COLO668 (cell line): ENCODE data around the gene RYR3.
"Not testable (repeated sequence)": the region's sequence is repeated elsewhere in the genome, so short reads cannot be mapped to it uniquely, and the experiment has no call there.

Experiments
- DNase-seq: peaks from one replicate; lab custom pipeline; 2025; ENCODE audit not compliant: unreplicated experiment; lab: John Stamatoyannopoulos, UW

The RYR3 gene

DNA sequence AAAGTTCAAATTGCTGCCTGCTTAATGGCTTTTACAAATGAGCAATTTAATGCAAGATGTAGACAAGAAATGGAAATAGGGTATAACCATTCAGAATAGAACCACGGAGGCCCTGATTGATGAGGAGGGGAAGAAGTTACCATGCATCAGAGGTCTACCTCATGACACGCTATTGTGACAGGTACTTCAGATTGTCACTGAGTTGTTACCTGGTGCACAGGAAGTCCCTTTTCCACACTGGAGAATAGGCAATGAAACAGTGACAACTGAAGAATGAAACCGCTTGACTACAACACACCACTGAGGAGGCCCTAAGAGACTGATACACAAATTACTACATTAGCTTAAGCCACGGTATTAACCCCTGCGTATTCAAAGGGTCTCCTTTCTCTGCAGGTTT is 251.2 kb downstream of the RYR3 start:
- no peak for DNase-seq

- no peak for DNase-seq
Measured at GRCh38 chr15:33565094-33565493, 254.3 kb downstream of the RYR3 start.

- DNase-seq, result no peak
Measured at GRCh38 chr15:33567652-33568051, 256.9 kb downstream of the RYR3 start.

- no peak for DNase-seq
Measured at GRCh38 chr15:33569036-33569435, 258.3 kb downstream of the RYR3 start.

- not testable (repeated sequence) for DNase-seq
Measured at GRCh38 chr15:33577911-33578310, 267.1 kb downstream of the RYR3 start.

- no peak for DNase-seq
Measured at GRCh38 chr15:33580526-33580925, 269.8 kb downstream of the RYR3 start.

GRCh38 chr15:33581032-33581431 is 270.3 kb downstream of the RYR3 start:
- no peak for DNase-seq

DNA sequence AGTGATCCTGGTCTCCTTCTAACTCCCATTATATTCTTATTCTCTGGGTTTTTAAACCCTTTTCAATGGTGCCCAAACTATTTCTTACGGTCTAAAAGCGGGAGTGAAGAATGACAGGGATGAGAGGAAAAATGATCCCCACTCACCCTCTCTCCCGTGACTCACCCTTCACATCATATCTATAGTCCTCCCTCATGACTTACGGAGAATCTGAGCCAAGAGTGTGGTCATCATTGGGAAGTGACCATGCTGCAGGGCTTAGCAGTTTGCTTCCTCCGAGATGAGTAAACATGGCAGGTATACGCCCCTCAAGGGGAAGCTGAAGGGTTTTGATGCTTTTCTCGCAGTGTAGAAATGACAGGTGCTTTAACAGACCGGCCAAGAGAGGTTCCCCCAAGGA is 274.0 kb downstream of the RYR3 start:
- no peak for DNase-seq

GRCh38 chr15:33586786-33587697 is 276.3 kb downstream of the RYR3 start:
- no peak for DNase-seq

- DNase-seq, result no peak
Measured at GRCh38 chr15:33587773-33588172, 277.0 kb downstream of the RYR3 start.

GRCh38 chr15:33592864-33593263 is 282.1 kb downstream of the RYR3 start:
- DNase-seq, result no peak

GRCh38 chr15:33598382-33598781 is 287.6 kb downstream of the RYR3 start:
- DNase-seq, result not testable (repeated sequence)

- DNase-seq, result no peak
Measured at GRCh38 chr15:33600212-33600611, 289.4 kb downstream of the RYR3 start.

DNA sequence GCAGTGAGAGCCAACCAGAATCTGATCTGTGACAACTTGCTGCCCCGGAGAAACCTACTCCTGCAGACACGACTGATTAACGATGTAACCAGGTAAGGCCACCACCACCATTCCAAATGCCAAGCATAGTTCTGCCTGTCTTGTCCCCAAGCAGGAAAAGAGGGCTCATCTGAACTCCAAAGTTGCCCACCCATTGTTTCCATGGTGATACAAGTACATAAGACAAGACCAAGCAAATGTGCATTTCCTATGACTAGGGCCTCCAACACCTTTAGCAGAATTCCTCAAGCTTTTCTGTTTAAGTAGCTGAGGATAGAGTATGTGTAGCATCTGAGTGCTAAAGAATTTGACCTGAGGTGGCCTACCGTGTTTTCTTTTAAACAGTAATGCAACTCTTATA is 290.7 kb downstream of the RYR3 start:
- DNase-seq, result no peak

DNA sequence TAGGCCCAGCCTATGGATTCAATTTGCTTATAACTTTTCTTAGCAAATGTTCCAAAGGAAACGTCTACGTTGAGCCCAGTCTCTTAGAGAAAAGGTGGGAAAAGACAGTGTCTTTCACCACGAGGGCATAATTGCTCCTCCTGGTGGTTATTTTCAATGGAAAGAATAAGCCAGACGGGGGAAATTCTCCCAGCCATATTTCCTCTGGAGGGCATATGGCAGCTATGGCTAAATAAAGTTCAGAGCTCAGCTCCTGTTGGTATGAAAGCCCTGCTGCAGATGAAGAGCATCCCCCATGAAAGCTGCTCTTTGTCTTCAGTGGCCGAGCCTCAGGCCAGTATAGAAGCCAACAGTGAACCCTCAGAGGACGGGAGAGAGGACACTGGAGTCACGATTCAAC is 297.9 kb downstream of the RYR3 start:
- DNase-seq, result no peak

DNA sequence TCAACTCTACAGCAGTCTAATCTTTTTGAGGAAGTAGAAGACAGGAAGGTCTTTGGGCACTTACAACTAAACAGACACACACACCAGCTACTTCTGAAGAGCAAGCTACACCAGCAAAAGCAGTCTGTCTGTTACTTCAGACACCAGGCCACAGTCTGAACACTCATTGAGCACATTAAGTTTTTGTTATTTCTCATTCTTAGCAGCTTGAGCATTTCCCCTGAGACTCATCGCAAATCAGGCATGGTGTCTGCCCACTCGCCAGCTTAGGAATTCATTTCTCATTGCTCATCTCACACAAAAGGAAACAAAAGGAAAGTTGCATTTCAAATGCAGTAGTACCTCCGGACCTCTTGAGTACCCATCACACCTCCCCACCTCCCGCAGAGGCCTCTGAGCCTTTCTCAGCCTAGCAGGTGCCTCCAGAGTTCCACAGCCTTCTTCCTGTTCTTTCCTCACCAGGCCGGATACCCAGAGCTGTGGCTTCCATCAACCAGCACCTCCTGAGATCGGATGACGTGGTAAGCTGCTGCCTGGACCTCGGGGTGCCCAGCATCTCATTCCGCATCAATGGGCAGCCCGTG is 302.0 kb downstream of the RYR3 start:
- no peak for DNase-seq

DNA sequence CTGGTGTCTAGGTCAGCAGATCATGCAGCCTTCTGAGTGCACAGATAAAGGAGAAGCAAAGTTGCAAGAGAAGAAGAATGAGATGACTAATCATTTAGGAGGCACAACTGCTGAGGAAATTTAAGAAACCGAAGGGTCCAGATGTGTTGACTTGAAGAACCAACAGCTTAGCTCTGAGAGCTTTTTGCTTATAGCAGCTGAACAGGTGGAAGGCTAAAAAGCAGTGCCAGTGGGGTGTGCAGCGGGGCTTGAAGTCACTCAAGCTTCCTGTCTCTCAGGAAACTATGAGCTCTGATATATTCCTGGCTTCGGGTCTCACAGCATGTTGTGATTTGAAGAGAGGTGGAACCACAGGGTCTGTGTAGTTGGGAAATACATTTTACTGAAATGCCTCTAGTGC is 305.7 kb downstream of the RYR3 start:
- no peak for DNase-seq

DNA sequence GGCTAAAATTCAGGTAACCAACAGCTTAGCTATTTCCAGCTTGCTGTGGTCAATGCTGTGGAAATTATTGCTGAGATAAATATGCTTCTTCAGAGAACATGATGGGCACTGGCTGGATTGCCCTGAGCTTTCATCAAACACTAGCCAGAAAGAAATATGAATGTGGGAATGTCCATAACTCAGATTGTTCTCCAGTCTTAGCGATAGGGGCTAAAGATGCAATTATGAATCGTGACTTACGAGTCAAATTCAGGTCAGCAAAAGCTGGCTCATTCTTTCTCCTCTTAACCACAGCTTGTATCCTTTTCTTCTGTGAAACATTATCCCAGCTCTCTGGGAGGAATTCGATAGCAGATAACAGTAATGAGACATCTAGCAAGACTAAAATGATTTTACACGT is 307.6 kb downstream of the RYR3 start:
- no peak for DNase-seq

DNA sequence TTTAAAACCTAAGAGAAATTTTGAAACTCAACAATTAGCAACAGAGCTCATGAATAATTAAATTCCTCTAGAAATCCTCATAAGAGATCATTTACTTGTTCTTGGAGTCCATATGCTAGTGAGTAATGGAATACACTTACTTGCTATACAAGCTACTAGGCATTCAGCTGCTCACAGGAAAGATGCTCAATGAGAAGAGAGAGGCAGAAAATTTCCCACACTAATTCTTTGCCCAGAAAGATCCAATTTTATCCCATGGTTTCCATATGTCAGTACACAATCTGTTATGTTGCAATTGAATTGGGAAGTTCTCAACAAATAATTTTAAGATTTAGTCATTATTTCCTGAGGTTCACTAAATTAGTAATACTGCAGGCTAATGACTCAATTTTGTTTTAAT is 310.4 kb downstream of the RYR3 start:
- no peak for DNase-seq

DNA sequence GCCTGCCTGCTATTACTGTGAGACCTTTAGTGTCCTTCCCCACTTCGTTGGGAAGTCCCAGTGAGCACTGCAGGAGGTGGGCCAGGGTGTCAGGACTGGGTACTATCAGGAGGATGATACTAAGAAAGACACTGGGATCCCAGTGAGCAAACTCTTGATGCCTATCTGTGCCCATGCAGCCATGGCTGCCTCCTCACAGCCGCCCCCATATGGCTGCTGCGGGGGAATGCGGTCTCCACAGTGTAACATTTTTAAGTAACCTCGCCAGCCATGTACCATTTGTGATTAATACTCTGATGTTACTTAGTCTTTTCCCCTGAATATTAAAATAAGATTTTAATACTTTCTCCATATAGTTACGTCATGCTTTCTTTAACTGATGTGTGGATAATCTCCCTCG is 312.2 kb downstream of the RYR3 start:
- no peak for DNase-seq

DNA sequence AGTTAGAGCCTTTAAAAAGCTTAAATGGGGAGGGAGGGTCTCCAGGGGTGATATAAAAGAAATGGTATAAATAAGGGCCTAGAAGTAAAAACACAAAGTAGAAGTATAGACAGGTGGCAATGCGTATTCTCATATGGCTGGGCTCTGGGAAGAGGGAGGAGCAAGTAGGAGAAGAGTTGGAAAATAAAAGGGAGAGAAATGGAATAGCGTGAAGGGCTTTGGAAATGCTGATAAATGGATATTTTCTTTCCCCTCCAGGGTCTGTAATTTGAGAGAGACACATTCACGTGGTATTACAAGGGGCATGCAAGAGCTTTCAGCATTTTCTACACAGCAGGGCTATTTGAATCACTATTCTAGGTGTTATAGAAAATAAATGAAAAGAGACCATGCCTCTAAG is 313.7 kb downstream of the RYR3 start:
- DNase-seq, result no peak

DNA sequence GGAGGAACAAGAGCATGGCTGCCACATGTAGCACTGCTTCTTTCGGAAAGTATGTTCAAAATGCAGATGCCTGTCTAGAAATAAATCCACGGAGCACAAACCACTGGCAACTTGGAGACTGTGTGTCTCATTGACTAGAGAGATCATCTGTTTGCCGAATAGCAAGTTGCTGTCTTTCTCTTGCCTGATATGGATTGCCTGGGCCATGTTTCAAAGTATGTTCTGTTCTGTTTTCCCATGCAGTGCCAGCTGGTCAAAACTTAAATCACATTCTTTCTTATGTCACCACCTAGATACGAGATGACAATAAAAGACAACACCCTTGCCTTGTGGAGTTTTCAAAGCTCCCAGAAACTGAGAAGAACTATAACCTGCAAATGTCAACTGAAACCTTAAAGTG is 318.9 kb downstream of the RYR3 start:
- DNase-seq, result no peak

DNA sequence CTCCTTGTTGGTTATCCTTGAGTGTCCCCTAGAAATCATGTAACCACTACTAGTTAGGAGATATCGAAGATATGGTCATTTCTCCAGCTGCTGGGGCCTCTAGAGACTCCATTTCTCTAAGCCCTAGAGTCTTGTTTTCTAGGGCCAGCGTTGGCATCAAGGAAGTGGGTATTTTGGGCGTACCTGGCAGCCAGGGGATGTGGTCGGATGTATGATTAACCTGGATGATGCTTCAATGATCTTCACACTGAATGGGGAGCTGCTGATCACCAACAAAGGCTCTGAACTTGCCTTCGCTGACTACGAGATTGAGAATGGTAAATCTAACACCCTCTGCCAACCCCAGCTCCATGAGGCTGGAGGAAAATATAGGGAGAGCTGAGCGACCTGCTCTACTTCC is 325.5 kb downstream of the RYR3 start:
- no peak for DNase-seq
